Stimulated activated CD8-positive, alpha-beta memory T cell treated with anti-CD3 and anti-CD28 coated beads, Interleukin-7, amount 100 ng/mL, for 4 hours (primary cell): ENCODE results near the gene TSHZ1.

ENCODE experiments used
- DNase-seq, 2 donors: peaks; one replicate each; pipeline ENCODE4 v3.0.0-alpha.2; 2020; ENCODE audit warnings: low read depth in 2 of 2

TSHZ1 gene

DNA sequence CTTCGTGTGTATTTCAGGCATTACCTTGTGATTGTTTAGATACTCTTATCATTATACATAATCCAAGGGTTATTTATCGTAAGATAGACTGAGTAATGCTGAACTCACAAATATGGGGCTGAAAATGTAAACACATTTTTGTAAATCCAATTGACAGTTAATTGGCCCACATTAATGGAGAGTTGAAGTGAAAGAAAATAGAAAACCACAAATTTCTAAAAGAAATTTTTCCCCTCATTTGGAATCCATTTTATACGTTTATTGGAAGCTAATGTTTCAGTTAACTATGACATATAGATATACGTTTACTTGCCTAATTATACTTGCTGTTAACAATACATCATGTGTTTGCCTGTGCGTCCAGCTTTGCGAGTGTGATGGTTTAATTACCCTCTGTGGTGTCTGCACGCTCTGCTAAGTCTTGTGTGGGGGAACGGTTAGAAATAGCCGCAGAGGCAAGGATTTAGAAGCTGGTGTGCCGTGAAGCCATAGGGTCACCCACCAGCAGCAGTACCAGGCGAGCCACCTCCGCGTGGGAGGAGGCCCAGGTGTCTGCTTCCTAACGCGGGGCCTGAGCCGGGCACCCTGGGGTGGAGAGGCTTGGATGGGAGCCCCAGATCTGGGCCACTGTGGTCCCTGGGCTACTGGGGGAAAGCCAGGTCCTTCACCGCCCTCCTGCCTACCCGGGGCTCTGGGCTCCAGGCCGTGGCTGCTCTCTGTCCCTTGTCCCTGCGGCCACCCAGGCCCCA, 38.0 kb downstream of the TSHZ1 start:
- no peak for DNase-seq

DNA sequence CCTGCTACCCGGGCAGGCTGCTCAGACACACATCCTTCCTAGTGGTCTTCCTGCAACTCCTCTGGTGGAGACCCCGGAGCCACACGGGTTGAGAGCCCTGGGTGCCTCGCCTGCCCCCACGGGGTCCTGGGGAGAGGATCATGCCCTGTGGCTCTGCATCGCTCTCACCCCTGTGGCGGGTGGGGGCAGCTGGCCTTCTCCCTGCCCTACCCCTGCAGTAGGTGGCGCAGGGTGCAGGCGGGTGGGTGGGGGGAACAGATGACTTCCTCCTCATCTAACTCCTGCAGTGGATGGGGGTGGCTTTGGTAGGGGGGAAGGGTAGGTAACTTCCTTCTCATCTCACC, 38.5 kb downstream of the TSHZ1 start:
- DNase-seq = no peak

DNA sequence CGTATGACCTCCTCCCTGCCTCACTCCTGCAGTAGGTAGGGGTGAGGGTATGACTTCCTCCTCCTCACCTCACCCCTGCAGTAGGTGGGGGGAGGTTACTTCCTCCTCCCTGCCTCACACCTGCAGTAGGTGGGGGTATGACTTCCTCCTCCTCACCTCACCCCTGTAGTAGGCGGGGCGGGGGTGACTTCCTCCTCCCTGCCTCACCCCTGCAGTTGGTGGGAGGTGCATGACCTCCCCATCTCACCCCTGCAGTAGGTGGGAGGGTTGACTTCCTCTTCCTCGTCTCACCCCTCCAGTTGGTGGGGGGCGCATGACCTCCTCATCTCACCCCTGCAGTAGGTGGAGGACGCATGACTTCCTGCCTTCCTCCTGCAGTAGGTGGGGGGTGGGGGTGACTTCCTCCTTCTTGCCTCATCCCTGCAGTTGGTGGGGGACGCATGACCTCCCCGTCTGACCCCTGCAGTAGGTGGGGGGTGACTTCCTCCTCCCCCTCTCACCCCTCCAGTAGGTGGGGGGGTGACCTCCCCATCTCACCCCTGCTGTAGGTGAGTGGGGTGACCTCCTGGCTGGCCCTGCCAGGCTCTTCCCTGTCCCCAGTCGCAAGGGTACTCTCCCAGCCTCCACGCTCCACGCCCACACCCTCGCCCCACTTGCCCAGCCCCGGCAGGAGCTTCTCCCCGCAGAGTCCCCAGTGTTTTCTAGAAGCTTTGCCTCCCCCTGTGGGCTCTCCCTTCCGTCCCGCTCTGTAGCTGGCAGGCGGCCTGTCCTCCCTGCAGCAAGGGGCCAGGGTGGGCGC, 39.3 kb downstream of the TSHZ1 start:
- no peak for DNase-seq

DNA sequence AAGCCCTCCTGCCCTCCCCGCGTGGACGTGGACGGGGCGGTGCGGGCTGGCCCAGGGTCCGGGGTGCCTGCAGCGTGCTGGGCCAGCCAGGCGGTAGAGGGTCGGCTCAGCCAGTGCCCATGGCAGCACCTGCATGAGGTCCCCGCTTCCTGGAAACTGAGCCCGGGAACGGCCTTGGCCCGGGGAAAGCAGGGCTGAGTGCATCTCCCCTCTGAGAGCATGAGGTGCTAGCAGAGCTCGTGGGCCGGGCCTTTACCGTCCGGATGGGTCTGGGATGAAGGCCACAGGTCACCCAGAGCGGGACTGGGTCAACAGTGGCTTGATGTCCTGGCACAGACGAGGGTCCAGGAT, 39.8 kb downstream of the TSHZ1 start:
- no peak for DNase-seq

DNA sequence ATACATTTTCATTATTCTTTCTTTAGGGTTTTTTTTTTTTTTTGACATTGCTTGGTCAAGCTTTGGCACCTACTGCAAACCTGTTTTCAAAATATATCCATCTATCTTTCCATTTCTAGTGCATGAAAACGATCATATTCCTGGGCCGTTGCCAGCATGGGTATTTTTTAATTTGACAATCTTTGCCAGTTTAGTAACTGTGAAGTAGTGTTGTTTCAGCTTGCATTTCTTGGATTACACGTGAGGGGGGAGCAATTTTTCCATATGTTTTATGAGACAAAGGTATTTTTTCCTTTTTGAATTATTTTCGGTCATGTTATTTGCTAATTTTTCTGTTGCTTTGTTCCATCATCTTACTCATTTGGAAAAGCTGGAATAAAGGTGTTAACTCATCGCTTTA, 40.9 kb downstream of the TSHZ1 start:
- DNase-seq = no peak

DNA sequence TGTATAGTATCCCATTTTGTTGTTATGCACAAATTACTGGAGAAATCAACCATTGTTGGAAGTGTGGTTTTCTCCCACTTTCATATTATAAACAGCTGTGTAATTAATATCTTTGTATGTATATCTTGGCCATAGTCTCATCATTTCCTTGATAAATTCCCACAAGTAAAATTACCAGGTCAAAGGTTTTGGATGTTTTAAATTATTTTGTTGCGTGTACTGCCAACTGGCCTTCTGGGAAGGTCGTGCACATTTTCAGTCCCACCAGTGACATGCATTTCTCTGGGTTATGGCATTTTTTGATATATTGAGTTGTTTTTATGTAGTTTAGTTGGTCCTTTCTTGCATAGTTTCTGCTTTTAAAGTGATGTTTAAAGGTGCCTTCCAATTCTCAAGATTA, 41.5 kb downstream of the TSHZ1 start:
- no peak for DNase-seq

DNA sequence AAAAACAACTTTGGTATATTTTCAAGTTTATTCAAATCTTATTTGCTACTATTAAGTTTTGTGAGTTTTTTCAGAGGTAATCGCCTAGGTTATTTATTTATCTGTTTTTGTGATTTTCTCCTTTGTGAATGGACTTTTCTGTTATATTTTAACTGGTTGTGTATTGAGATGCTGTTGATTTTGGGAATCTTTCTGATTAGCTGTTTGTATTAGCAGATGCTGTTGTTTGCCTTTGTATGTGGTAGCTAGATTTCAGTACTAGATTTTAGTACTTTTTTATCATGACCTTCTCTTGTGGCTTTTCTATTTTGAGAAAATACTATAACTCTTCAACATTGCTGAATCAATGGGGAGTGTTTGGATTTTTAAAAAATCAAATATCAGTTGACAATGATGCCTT, 42.4 kb downstream of the TSHZ1 start:
- DNase-seq = no peak

DNA sequence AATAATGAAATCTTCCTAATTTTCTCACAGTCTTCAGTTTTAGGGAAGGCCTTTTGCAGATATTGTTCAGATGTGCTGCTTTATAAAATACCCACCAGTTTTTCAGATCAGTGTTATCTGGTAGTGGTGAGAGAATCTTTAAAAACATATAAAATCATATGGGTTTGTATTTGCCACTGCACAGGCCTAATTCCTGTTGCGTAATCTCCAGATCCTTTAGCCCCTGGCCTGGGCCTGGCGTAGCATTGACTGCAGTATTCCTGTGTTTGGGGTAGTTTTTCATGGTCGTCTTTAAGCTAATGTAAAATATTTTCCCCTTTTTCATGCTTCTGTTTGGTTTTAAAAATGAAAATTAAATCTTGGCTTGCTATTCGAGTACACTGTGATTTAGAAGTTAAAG, 43.2 kb downstream of the TSHZ1 start:
- no peak for DNase-seq

DNA sequence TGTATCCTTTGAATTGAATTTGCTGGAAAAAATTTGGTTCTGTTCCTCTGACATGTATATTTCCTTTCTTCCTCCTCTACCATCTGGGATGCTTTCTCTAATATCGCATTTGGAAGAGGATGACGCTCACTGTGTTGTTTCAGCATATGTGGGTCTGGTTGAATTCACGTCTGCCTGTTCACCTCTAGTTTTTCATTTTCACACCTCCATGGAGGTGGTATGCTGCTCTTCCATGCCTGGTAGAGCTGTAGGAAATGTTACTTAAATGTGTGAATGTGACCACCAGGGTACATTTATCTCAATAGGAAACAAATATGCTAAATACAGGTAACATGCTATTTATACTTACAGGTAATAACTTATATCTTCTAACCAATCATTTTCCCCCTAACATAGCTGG, 44.5 kb downstream of the TSHZ1 start:
- DNase-seq = no peak

DNA sequence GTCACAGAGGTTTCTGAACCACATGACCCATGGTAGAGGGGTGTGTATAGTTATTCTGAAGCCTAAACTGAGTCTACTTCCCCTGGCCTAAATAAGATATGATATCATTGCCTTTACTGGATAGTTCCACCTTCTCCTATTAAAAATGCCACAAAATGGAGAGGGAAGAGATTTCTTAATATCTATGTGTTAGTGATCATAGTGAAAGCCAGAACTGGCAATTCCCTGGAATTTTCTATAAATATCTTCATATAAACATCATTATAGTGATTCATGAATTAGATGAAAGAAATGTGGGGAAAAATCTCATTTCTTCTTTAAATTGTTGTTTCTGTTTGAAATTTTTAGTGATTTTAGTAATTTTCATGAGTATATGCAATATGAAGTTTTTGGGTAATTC, 45.8 kb downstream of the TSHZ1 start:
- DNase-seq = no peak

DNA sequence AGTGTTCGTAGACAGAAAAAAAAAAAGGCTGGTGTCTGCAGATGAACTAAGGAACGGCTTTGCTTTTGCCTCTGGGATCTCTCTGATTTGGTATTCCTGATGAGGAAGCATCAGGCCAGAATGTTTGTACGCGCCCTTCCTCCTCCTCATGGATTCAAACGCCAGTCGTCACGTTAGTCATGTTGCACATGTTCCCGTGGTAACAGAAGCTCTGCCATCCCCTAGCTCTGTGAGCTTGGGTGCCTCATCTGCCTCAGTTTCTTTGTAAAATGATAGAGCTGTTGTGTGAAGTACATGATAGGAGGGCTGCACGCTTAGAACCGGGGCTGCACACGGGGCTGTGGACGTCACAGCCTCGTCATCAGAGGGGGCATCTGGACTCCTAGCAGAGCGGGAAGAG, 47.0 kb downstream of the TSHZ1 start:
- DNase-seq = no peak

DNA sequence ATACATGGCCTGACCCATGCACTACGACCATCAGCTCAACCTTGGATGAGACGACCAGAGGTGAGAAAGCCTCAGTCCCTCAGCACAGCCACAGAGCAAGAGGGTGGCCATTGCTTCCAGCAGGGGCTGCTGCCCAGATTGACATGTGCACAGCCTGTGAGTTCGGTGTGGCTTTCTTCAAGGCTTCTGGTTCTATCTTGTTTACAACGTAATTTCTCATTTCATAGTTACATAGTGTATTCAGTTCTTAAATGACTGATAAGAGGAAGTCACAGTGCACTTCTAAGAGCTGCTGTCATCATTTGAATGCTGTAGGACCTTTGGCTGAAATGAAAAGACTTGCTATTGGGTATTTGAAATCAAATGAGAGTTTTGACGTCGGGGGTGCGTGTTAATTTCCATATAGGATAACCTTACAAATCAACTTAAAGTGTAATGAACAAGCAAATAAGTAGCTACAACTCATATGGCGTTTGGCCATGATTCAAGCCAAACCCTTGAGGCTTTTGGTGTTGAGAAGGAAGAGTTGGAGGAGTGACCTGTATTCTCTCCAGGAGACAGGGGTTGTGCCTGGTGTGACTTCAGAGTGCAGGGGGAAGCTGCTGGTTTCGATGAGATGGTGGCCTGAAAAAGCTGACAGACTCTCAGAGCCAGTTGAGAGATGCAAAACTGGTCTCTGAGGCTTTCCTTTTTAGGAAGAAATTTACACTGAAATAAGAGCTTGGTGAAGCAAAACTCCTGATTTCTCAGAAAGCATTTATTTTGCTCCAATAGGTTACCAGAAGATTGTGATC, 51.0 kb downstream of the TSHZ1 start:
- DNase-seq = no peak

DNA sequence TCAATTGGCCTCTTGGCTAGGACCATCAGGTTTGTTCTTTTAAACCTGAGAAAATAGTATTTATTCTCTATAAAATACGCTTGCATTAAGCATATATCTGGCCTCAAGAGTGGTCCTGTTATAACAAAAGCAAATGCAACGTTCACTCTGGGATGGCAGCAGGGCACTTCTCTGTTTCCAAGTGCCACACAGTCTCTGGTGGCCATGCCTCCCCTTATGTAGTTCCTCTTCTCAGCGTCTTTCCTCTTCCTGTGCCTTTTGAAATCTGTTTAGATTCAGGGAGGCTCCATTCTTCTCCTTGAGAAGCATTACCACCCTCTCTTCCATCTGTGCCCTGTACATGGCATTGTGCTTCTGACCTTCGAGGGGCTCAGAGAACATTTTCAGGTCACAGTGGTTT, 51.9 kb downstream of the TSHZ1 start:
- no peak for DNase-seq

DNA sequence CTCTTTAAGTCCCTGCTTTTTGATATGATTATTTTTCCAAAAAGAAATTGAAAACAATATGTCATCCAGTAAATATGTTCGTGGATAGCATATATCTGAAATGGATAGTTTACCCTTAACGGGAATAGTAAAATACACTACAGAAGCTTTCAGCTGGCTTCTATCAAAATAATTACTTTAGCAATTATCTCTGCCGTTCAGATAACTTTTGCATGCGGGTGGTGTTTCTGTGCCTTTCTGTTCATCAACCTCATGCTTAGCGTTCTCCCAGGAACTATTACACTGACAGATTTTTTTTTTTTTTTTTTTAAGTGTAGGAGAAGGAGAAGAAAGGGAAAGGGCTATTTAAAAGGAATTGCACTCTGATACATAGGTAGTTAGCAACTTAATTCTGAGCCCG, 53.6 kb downstream of the TSHZ1 start:
- DNase-seq = no peak

DNA sequence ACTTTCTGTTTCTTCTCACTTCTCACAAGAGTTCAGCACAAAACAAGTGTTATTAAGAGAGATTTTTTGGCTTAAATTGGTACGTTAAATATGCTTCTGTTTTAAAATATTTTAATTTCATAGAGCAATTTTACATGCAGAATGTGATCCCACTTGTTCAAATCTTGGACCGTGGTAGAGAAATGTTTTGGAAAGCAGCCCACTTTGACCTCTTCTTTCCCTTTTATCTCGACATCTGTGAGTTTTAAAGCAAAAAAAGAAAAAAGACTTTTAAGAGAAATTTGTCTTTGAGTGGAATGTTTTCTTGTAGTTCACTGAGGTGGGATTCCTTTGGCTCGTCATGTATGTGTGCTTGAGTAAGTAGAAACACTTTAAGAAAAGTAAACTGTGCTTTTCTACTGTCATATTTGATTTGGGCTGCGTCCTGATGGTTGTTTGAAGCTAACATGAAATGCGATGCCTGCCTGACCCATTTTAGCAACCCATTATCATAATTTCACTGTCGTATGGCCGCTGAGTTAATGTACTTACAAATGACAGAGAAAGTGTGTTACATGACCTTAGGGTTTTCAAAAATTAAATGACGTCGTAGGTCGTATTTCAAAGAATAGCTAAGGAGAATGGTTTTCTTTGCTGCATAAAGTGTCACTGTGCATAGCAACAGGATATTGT, 54.5 kb downstream of the TSHZ1 start:
- no peak for DNase-seq

DNA sequence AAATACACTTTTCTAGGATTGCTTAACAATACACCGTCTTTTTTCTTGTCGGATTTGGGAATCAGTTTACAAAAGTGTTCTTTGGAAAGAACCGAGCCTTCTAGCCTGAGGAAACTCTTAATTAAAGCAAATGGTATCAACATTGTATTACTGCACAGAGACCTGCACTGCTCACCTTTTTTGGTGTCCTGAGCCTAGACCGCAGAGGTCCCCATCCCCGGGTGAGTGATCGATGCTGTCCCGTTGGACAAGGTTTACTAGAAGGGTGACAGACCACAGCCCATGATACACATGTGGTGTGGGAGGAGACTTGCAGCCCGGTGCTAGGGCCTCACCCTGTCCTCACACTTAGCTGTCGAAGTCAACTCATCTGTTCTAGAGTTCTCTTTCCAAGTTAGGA, 55.3 kb downstream of the TSHZ1 start:
- DNase-seq = no peak

DNA sequence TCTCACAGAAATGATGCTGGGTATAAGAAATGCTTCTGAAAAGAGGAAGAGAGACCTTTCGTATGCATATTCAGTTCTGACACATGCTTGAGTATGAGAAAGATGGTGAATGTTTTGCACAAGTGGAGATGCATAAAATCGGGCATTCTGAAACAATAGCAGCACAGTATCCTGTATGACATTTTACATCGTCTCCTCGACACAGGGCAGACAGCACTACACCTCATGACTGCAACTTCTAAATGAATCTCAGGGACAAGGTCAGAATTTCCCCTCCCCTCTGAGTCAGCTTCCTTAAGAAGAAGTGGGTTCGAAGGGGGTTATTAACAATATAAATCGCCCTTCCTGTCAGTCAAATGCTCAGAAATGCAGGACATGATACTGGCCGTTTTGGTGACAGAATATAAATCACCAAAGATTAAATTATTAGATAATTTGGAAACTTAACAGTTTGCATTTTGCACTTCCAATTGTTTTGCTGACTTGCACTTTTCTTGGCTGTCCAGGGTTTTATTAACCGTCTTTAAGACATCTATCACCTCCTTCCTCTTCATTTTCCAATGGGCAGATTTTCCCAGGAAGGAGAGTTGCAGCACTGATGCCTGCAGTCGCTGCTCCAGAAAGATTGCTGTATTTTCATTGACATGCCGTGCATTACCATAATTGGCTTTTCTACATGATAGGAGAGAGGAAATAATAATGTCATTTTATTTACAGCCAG, 57.2 kb downstream of the TSHZ1 start:
- DNase-seq = no peak

DNA sequence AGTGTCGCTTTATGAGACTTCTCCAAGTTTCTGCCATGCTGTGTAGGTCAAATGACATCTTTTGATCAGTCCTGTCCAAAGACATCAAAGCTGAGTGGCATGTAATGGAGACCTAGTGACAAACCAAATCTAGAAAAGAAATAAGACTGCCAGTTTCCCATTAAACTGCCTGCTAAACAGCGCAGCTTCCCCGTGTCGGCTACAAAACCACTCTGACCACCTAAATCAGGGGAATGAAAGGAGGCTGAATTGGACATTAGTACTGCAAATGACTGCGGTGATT, 57.7 kb downstream of the TSHZ1 start:
- no peak for DNase-seq

DNA sequence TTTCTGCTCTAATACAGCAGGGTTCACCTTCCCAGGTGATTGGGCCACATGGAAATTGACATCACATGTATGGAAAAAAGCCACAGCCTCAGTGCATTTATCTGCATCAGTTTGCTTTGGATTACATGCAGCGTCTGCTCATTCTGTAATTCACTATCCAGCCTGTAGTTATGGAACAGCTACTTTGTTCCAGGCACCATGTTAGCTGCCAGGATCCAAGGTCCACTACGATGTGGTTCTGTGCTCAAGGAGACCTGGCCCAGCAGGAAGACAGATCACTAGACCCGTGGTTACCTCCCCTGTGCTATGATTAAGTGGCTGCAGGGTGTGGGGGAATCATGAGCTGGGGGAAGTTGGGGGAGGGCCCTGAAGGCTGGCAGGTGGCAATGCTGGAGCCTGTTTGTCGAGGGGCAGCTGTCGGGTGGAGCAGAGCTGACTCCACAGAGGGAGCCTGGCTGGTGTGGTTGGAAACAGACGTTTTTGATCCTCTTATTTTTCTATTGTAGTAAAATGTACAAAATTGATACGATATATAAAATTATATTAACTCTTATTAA, 58.6 kb downstream of the TSHZ1 start:
- no peak for DNase-seq

DNA sequence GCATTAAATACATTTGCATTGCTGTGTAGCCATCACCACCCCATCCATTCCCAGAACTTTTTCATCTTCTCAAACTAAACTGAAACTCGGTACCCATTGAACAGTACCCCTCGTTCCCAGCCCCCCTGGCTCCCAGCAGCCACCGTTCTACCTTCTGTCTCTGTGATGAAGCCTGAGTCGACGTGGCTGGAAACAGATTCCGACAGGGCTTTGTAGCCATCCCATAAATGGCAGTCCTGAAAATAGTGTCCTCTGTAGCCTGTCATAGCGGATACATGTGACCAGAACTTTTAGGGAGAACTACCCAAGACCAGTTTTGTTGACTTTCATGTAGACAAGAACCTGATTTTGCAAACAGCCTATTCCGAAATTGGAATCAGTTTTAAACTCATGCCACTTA, 59.1 kb downstream of the TSHZ1 start:
- no peak for DNase-seq

DNA sequence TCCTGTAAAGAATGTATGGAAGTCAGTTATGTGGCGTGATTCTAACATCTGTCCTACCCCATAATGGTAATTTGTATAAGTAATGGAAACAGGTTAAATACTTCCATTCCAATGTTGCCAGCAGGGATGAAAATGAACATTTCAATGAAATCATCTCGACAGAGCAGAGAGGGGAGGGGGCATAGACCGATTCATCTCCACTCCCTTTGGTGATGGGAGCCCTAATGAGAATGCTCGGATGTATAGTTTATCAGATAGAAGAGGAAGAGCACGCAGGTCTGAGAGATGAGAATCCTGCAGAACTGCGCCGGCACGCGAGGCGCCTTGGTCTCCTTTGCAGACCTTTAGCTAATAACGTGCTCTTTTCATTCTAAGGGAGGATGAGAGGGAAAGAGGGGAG, 61.4 kb downstream of the TSHZ1 start:
- DNase-seq = no peak

DNA sequence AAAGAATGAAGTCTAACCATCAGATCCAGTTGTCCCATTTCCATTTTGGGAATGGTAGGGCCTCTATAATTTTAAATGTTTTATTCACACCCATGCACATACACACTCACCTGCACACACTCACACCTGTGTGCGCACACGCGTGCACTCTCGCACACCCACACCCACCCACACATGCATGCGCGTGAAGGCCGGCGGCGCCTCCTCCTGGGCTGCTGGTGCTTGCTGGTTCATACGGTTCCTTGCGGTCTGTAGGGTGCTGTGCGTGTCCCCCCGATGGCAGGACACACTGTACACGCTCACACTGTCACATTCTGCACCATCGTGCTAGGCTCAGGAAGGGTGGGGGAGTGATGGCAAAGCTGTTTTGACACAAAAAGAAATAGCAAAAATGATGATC, 63.2 kb downstream of the TSHZ1 start:
- no peak for DNase-seq
